Stimulated activated CD8-positive, alpha-beta memory T cell treated with anti-CD3 and anti-CD28 coated beads, Interleukin-4, amount 100 ng/mL, for 4 hours (primary cell): ENCODE data around the gene NIBAN1.
A peak's percentile ranks its signal among the peaks of the same experiment; 100 is the strongest.
"Not testable (repeated sequence)": the region's sequence is repeated elsewhere in the genome, so short reads cannot be mapped to it uniquely, and the experiment has no call there.

Experiments
- DNase-seq, 2 donors: peaks; one replicate each; pipeline ENCODE4 v3.0.0-alpha.2; 2020; ENCODE audit warnings: low read depth in 2 of 2, low spot score in 1 of 2

Gene NIBAN1

GRCh38 chr1:184974056-184974836 lies at the start of gene NIBAN1:
NIBAN1 (minus strand) TSS chr1:184974508; CDS start chr1:184974356, 152 bp downstream.
- peak; percentile 30 to 34 for DNase-seq

- no peak for DNase-seq
Measured at GRCh38 chr1:185017966-185018365, 43.7 kb upstream of the NIBAN1 start.

GRCh38 chr1:185017338-185017737 lies 43.0 kb upstream of the NIBAN1 start:
- no peak for DNase-seq

- no peak for DNase-seq
Measured at GRCh38 chr1:185016880-185017279, 42.6 kb upstream of the NIBAN1 start.

GRCh38 chr1:185015631-185016030 lies 41.3 kb upstream of the NIBAN1 start:
- no peak for DNase-seq

- no peak for DNase-seq
Measured at GRCh38 chr1:185014941-185015340, 40.6 kb upstream of the NIBAN1 start.

GRCh38 chr1:185010361-185010760 lies 36.1 kb upstream of the NIBAN1 start:
- no peak for DNase-seq

GRCh38 chr1:185008838-185009237 lies 34.5 kb upstream of the NIBAN1 start:
- no peak for DNase-seq

- not testable (repeated sequence) for DNase-seq
Measured at GRCh38 chr1:185001312-185001880, 27.1 kb upstream of the NIBAN1 start.

- not testable (repeated sequence) for DNase-seq
Measured at GRCh38 chr1:184999974-185000373, 25.7 kb upstream of the NIBAN1 start.

GRCh38 chr1:184994301-184994700 lies 20.0 kb upstream of the NIBAN1 start:
- no peak for DNase-seq

- no peak for DNase-seq
Measured at GRCh38 chr1:184992271-184992670, 18.0 kb upstream of the NIBAN1 start.

- DNase-seq, result no peak
Measured at GRCh38 chr1:184990204-184990603, 15.9 kb upstream of the NIBAN1 start.

- DNase-seq, result no peak
Measured at GRCh38 chr1:184988506-184988905, 14.2 kb upstream of the NIBAN1 start.

- DNase-seq, result no peak
Measured at GRCh38 chr1:184987696-184988095, 13.4 kb upstream of the NIBAN1 start.

GRCh38 chr1:184986250-184986649 lies 11.9 kb upstream of the NIBAN1 start:
- no peak for DNase-seq

- DNase-seq, result peak; percentile 60
Measured at GRCh38 chr1:184982002-184982954, 8.0 kb upstream of the NIBAN1 start.

- DNase-seq, result no peak
Measured at GRCh38 chr1:184980726-184981125, 6.4 kb upstream of the NIBAN1 start.

GRCh38 chr1:184975208-184975870 lies 1.0 kb upstream of the NIBAN1 start:
- no peak for DNase-seq

- no peak for DNase-seq
Measured at GRCh38 chr1:184974837-184975115, 468 bp upstream of the NIBAN1 start.
